ENCODE results near the gene C6orf120.

C6orf120 gene

DNA sequence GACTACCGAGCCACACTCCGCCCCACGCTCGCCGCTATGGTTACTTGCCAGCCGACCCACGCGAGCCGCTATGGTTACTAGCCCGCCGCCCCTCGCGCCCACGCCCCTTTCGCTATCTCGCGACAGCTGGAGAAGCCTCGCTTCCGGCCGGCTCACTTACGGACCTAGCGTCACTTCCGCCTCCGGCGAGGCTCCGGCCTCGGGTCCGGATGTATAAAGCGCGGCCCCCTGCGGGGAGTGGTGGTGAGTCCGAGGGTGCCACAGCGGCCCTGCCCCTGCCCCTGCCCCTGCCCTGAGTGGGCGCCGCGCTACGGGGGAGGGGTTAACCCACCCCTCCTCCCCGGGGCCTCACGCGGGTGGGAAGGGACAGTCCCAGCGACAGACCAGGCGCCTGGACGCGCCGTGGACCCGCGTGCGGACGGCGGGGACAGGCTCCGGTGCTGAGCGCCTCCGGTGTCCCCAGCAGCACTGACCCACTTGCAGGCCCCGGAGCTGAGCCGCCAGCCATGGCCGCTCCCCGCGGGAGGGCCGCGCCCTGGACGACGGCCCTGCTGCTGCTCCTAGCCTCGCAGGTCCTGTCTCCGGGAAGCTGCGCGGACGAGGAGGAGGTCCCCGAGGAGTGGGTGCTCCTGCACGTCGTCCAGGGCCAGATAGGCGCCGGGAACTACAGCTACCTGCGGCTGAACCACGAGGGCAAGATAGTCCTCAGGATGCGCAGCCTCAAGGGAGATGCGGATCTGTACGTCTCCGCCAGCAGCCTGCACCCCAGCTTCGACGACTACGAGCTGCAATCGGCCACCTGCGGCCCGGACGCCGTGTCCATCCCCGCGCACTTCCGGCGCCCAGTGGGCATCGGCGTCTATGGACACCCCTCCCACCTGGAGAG, at the start of gene C6orf120, which contains the start of gene WDR27:
Gene C6orf120 (plus strand): TSS at position 173 of the 886 bp plus-strand sequence. CDS start 334 bp downstream, at position 507.
Gene WDR27 (minus strand): TSS at position 76 of the 886 bp plus-strand sequence. CDS start 13,024 bp downstream, outside the sequence.
- H3K27ac Mint-ChIP-seq: peak within 1 kb of the TSS; percentile 91
- peak; percentile 93 to 94 for DNase-seq (ENCODE audit: low spot score in 2 of 2)
- H3K36me3 Mint-ChIP-seq: peaks cover 5% of the 10 kb centered on the region
- peak within 1 kb of the TSS; percentile 88 for H3K4me3 Mint-ChIP-seq
- no peaks in the 10 kb centered on the region for H3K9me3 Mint-ChIP-seq
- H3K27me3 Mint-ChIP-seq: no peaks in the 10 kb centered on the region
- H3K4me1 Mint-ChIP-seq: peaks cover 36% of the 10 kb centered on the region
- ATAC-seq (ENCODE audit: low read depth): peak; percentile 88

DNA sequence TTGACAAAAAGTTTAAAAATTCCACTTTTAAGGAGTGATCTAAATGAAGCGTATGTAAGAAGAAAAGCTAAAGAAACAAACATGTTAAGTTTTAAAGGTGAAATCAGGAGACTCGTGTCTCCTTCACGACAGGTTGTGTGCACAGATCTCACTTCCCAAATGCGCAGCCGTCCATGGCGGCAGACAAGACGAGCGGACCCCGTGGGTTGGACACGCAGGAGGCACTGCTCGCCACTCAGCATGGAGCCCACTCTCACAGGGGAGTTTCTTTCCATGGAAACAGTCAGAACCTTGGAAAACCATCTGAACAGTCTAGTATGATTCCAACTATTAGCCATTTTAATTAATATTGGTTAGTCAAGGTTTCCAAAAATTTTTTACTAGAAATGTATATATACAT, 49.0 kb upstream of the C6orf120 start:
- ATAC-seq (ENCODE audit: low read depth) (no peak), DNase-seq (ENCODE audit: low spot score in 2 of 2) (no peak)
- Mint-ChIP-seq H3K9me3 (peaks cover 2% of the 10 kb centered on the region), H3K27ac (no peak overlapping the region), H3K4me3 (no peak overlapping the region), H3K27me3 (no peaks in the 10 kb centered on the region), H3K36me3 (peaks cover 15% of the 10 kb centered on the region), H3K4me1 (peaks cover 2% of the 10 kb centered on the region)

DNA sequence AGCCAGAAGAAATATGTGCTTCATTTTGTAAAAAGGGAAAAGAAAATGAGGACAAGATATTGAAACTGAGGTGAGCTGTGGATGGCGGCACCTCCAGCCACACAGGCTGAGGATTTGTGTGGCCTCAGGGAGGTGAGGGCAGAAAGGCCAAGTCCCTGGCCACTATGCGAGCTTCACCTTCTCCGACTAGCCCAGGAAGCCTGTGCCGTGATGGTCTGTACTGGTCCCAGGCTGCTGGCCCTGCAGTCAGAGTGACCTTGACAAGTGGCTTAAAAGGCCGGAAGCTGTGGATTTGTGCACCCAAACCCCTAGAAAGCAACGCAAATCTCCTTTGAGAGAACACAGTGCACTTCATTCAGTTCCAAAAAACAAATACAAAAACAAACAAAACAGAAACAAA, 48.2 kb upstream of the C6orf120 start:
- no peaks in the 10 kb centered on the region for H3K27me3 Mint-ChIP-seq
- no peak for DNase-seq (ENCODE audit: low spot score in 2 of 2)
- H3K36me3 Mint-ChIP-seq: peaks cover 18% of the 10 kb centered on the region
- peaks cover 2% of the 10 kb centered on the region for H3K9me3 Mint-ChIP-seq
- no peak for ATAC-seq (ENCODE audit: low read depth)
- H3K4me3 Mint-ChIP-seq: peak overlapping the region; percentile 12
- no peak overlapping the region for H3K27ac Mint-ChIP-seq
- peaks cover 2% of the 10 kb centered on the region for H3K4me1 Mint-ChIP-seq

DNA sequence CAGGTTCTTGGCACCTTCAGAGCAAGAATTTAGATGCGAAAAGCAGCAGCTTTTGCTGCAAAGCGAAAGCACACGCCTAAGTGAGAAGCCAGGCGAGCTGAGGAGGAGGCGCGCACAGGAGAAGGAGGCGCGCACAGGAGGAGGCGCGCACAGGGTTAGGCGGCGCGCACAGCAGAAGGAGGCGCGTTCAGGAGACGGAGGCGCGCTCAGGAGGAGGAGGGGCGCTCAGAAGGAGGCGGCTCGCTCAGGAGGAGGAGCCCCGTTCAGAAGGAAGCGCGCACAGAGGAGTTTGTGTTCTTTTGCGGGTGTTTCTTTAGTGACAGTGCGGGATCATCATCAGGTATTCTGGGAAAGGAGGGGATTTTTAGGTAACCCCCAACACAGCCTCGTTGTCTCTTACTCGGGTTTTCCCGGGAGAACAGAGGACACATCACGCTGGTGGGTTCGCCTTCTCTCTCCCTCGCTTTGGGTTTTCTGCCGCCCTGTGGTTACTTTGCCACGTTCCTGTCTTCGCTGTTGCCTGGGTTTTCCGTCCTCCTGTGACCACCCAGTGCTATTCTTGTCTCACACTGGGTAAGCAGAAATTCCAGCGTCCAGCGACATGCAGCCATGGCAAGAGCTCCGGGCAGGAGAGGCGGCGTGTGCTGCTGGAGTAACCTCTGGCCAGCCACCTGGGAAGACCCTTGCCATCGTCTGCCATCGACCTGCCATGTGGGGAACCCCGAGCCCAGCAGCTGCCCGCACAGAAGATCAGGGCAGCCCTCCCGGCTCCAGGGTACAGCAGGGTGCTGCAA, 47.1 kb upstream of the C6orf120 start:
- DNase-seq (ENCODE audit: low spot score in 2 of 2): peak; percentile 52 to 53
- H3K9me3 Mint-ChIP-seq: peaks cover 2% of the 10 kb centered on the region
- H3K4me1 Mint-ChIP-seq: peaks cover 2% of the 10 kb centered on the region
- peak; percentile 97 for ATAC-seq (ENCODE audit: low read depth)
- H3K27me3 Mint-ChIP-seq: no peaks in the 10 kb centered on the region
- peak overlapping the region; percentile 92 for H3K4me3 Mint-ChIP-seq
- peak overlapping the region; percentile 39 for H3K27ac Mint-ChIP-seq
- H3K36me3 Mint-ChIP-seq: peaks cover 27% of the 10 kb centered on the region

DNA sequence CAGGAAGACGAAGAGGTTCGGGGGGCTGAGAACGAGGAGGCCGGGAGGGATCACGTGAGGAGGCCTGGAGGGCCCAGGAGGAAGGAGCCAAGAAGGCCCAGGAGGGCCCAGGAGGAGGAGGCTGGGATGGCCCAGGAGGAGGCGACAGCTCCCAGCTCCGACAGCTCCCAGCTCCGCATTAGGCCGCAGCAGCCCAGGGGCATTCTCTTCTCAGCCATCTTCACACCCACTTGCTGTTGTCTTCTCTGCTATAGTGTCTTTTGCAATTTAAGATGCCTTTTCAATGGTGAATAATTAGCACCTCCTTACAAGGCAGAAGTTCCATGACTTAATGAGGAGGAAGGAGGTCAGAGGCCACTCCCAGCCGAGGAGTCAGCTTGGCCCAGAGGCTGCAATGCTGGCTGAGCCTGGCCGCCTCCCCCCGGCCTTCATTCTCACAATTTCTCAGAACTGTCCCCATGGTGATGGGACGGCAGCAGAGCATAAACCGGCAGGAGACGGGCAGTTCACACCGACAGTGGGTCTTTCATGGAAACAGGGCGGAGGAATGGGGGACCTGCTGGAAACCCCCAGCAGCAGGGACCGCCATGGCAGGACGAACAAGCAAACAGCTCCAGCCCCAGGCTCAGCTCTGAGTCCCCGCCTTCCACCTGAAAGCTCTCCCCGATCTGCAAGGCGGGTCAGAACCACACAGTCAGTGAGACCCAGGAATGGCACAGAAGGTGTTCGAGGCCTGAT, 45.2 kb upstream of the C6orf120 start:
- no peaks in the 10 kb centered on the region for H3K27me3 Mint-ChIP-seq
- ATAC-seq (ENCODE audit: low read depth) (no peak), DNase-seq (ENCODE audit: low spot score in 2 of 2) (no peak)
- no peak overlapping the region for H3K27ac Mint-ChIP-seq
- no peaks in the 10 kb centered on the region for H3K9me3 Mint-ChIP-seq
- no peak overlapping the region for H3K4me3 Mint-ChIP-seq
- peaks cover 2% of the 10 kb centered on the region for H3K4me1 Mint-ChIP-seq
- peaks cover 26% of the 10 kb centered on the region for H3K36me3 Mint-ChIP-seq

DNA sequence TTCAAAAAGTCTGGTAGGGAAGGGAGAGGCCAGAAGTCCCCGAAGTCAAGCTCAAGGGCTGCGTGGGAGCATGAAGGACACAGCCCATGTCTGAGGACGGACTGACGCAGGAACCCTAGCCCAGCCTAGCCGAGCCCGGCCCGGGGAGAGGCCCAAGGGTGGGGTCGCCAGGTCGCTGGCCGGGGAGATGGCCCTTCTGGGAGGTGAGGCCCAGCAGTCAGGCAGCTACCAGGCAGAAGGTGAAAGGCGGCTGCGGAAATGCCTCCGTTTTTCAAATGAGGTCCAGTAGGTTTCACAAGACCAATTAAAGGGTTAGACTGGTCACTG, 44.7 kb upstream of the C6orf120 start:
- H3K4me3 Mint-ChIP-seq: no peak overlapping the region
- ATAC-seq (ENCODE audit: low read depth) (no peak), DNase-seq (ENCODE audit: low spot score in 2 of 2) (no peak)
- peaks cover 24% of the 10 kb centered on the region for H3K36me3 Mint-ChIP-seq
- no peaks in the 10 kb centered on the region for H3K9me3 Mint-ChIP-seq
- no peaks in the 10 kb centered on the region for H3K27me3 Mint-ChIP-seq
- peaks cover 2% of the 10 kb centered on the region for H3K4me1 Mint-ChIP-seq
- no peak overlapping the region for H3K27ac Mint-ChIP-seq

DNA sequence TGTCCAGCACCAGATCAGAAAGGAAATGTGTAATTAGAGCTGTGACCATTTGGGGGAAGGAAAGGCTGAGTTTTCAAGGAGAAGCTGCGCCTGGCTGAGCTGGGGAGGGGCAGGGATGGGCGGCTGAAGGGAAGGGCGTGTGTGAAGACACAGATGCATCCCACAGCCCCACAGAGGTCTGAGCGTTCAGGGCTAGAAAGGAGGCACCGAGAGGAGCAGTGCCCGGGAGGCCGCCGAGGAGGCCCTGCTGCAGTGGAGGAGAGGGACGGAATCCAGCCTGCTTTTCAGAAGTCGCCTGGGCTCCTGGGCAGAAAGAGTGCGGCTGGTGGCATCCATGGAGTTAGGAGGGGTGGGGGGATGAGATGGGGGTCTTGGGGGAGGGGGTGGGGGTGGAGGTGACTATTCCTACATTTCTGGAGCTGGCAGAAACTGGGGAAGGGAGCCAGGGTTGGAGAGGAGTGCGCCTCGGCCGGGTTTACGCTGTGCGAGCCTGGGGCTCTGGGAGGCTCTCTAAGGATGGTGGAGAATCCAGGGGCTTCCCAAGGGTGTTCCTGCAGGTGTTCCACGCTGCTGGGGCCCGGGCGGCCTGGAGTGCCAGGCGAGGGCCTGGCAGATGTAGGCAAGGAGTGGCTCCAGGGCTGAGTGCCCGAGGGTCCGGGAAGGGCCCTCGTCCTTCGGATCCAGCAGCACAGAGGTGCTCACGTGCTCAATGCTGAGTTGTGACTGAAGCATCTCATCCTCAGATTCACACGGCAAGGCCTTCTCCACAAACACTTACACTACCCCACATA, 41.9 kb upstream of the C6orf120 start:
- no peak for ATAC-seq (ENCODE audit: low read depth)
- Mint-ChIP-seq H3K27ac (no peak overlapping the region), H3K4me3 (no peak overlapping the region), H3K4me1 (peaks cover 4% of the 10 kb centered on the region), H3K9me3 (no peaks in the 10 kb centered on the region), H3K27me3 (no peaks in the 10 kb centered on the region), H3K36me3 (peaks cover 33% of the 10 kb centered on the region)
- no peak for DNase-seq (ENCODE audit: low spot score in 2 of 2)

DNA sequence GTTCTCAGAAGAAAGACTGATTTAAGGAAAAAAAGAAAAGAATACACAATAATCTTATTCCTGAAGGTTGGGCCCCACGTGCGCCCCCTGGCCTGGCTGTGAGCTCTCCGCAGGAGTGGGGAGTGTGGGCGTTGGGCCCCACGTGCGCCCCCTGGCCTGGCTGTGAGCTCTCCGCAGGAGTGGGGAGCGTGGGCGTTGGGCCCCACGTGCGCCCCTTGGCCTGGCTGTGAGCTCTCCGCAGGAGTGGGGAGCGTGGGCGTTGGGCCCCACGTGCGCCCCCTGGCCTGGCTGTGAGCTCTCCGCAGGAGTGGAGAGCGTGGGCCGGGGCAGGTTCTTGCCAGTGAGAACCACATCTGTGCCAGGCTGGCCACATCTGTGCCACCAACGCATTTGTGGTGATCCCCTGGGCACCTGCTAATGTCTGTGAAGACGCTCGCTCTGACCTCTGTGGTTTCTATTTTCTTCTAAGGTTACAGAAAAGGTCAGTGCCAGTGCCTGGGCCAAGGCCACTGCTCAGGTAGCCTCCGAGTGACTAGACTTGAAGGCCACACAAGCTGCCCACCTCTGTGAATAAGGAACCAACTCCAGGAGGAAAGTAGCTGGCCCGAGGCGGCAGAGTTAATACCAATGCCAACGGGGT, 41.1 kb upstream of the C6orf120 start:
- Mint-ChIP-seq H3K36me3 (peaks cover 33% of the 10 kb centered on the region), H3K27me3 (no peaks in the 10 kb centered on the region), H3K9me3 (no peaks in the 10 kb centered on the region), H3K4me1 (peaks cover 2% of the 10 kb centered on the region), H3K27ac (no peak overlapping the region), H3K4me3 (no peak overlapping the region)
- no peak for ATAC-seq (ENCODE audit: low read depth)
- DNase-seq (ENCODE audit: low spot score in 2 of 2): no peak

DNA sequence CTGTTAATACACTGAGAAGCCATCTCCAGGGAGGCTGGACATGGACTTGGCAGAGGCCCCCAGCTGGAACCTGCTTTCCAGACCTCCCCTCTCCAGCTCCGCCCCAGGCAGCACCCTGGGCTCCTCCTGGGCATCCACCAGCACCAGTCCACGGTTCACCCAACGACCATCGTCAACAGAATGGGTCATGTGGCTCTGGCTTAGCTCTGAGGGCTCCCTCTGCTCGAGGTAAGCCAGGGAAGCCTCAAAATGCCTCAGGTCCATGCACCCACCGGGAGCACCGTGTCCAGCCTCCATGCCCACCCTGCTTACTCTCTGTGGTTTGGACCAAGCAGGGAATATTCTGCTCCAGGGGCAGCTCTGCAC, 40.6 kb upstream of the C6orf120 start:
- Mint-ChIP-seq H3K27me3 (no peaks in the 10 kb centered on the region), H3K27ac (no peak overlapping the region)

DNA sequence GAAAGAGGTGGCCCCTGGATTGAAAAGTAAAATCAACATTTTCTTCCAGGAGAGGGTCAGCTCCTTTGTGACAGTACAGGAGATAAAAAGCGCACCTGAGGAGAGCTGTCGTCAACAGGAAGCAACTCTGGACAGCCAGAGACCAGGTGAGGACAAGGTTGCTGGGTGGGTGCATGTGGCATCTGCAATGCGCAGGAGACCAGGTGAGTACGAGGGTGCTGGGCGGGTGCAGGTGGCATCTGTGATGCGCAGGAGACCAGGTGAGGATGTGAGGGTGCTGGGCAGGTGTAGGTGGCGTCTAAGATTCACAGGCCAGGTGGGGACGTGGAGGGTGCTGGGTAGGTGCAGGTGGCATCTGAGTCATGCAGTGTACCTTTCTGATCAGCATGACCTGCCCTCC, 38.5 kb upstream of the C6orf120 start:
- Mint-ChIP-seq H3K27me3 (no peaks in the 10 kb centered on the region), H3K4me1 (peaks cover 2% of the 10 kb centered on the region)

More for the DNA sequence above, 40.6 kb upstream of the C6orf120 start:
- no peaks in the 10 kb centered on the region for H3K9me3 Mint-ChIP-seq
- no peak for ATAC-seq (ENCODE audit: low read depth)
- H3K4me1 Mint-ChIP-seq: peaks cover 2% of the 10 kb centered on the region
- peaks cover 28% of the 10 kb centered on the region for H3K36me3 Mint-ChIP-seq
- H3K4me3 Mint-ChIP-seq: no peak overlapping the region
- no peak for DNase-seq (ENCODE audit: low spot score in 2 of 2)

DNA sequence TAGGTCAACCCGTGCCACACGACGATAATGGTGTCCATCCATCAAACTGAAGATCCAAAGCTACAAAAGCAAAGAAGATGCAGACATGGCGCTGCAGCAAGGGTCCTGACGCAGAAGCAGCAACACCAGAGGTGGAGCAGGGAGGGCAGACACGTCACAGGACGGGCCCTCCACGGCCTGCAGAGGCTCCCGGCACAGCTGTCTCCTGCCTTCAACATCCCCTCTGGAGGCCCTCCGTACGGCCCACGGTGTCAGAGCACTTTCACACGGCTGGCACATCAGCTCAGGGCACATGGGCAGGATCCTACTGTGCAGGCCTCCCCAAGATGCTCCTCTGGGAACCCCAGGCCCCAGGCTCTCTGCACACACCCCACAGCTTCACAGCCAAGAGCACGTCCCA, 37.7 kb upstream of the C6orf120 start:
- no peak overlapping the region for H3K27ac Mint-ChIP-seq
- peaks cover 22% of the 10 kb centered on the region for H3K36me3 Mint-ChIP-seq
- no peaks in the 10 kb centered on the region for H3K27me3 Mint-ChIP-seq
- DNase-seq (ENCODE audit: low spot score in 2 of 2) (no peak), ATAC-seq (ENCODE audit: low read depth) (no peak)
- peaks cover 2% of the 10 kb centered on the region for H3K4me1 Mint-ChIP-seq
- no peaks in the 10 kb centered on the region for H3K9me3 Mint-ChIP-seq
- no peak overlapping the region for H3K4me3 Mint-ChIP-seq

More for the DNA sequence above, 38.5 kb upstream of the C6orf120 start:
- Mint-ChIP-seq H3K27ac (no peak overlapping the region), H3K36me3 (peaks cover 25% of the 10 kb centered on the region), H3K9me3 (no peaks in the 10 kb centered on the region), H3K4me3 (no peak overlapping the region)
- DNase-seq (ENCODE audit: low spot score in 2 of 2) (no peak), ATAC-seq (ENCODE audit: low read depth) (no peak)

DNA sequence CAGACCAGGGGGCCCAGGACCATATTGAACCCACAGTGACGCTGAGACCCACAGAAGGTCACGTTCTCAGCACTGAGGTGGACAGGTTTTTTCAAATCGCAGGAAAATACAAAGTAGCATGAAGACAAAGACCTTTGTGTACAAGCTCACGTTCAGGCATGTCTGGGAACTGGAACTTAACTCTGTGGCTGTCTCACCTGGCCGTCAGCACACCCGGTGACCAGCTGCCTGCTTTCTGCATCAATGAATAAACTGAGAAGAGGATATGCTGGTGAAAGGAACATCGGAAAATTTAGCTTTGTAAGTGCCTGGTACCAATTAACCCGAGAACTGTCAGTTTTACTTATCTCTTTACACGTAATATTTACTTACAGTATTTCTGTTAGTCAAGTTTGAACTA, 36.6 kb upstream of the C6orf120 start:
- Mint-ChIP-seq H3K27ac (no peak overlapping the region), H3K27me3 (no peaks in the 10 kb centered on the region), H3K4me3 (no peak overlapping the region)

DNA sequence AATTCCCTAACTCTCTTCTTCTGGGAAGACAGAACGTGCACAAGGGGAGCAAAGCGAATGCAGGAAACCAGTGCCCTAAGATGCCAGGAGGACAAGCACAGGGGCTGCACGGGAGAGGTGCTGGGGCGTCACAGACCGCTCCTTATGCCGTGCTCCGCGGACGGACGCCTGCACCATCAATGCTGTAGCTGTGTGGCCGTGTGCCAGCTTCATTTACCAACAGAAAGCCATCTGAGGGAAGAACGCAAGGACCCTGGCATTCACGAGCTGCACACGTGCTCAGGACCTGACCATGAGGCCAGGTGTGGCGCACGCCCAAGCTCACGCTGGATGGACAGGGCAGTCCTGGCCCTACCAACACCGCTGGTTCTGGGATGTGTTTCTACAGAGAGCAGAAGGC, 35.5 kb upstream of the C6orf120 start:
- Mint-ChIP-seq H3K9me3 (no peaks in the 10 kb centered on the region), H3K4me3 (no peak overlapping the region), H3K27me3 (no peaks in the 10 kb centered on the region), H3K4me1 (peaks cover 2% of the 10 kb centered on the region), H3K27ac (no peak overlapping the region), H3K36me3 (peaks cover 20% of the 10 kb centered on the region)
- ATAC-seq (ENCODE audit: low read depth) (no peak), DNase-seq (ENCODE audit: low spot score in 2 of 2) (no peak)

More for the DNA sequence above, 36.6 kb upstream of the C6orf120 start:
- peaks cover 19% of the 10 kb centered on the region for H3K36me3 Mint-ChIP-seq
- H3K4me1 Mint-ChIP-seq: peaks cover 2% of the 10 kb centered on the region
- no peak for ATAC-seq (ENCODE audit: low read depth)
- H3K9me3 Mint-ChIP-seq: no peaks in the 10 kb centered on the region
- no peak for DNase-seq (ENCODE audit: low spot score in 2 of 2)
